Thyroid gland (tissue), 4 donors: ENCODE data around the gene CHP1.
"Not testable (repeated sequence)": the region's sequence is repeated elsewhere in the genome, so short reads cannot be mapped to it uniquely, and the experiment has no call there.

Experiments used
- CTCF ChIP-seq, 6 experiments: fragments of 200-600 bp in 3 of 6; fragments of 450-650 bp in 3 of 6; sonication (generic) in 3 of 6; IDR thresholded peaks; one replicate each; pipeline ENCODE4 v1.5.1; 2016 to 2019; ENCODE audit warnings: antibody characterized with exemption in 6 of 6, mild to moderate bottlenecking in 2 of 6, inconsistent platforms in 1 of 6, moderate library complexity in 1 of 6
- POLR2A ChIP-seq, 2 donors: fragments of 450-650 bp; IDR thresholded peaks; one replicate each; pipeline ENCODE4 v1.6.1; 2017; ENCODE audit warnings: antibody characterized with exemption in 2 of 2, mild to moderate bottlenecking in 2 of 2, moderate library complexity in 1 of 2

DNA sequence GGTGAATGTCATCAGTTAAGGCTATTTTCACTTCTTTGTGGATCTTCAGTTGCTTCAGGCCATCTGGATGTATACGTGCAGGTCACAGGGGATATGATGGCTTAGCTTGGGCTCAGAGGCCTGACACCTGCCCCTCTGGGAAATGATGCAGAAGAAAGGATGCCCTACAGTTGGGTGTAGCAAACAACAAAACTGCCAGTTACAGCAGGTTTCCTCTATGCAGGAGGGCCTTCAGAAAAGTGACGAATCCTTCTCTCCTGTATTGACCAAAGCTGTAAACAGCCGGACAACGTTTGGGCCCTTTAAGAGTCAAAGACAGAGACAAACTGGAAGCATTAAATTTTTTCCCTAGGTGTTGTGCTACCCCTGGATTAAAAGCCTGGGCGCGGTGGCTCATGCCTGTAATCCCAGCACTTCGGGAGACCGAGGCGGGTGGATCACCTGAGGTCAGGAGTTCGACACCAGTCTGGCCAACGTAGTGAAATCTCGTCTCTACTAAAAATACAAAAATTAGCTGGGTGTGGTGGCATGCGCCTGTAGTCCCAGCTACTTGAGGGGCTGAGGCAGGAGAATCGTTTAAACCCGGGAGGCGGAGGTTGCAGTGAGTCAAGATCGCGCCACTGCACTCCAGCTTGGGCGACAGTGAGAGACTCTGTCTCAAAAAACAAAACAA lies 52.0 kb downstream of the CHP1 start:
- TF ChIP-seq CTCF, POLR2A (IDR thresholded peaks at IDR 0.05): not testable (repeated sequence)
